Caco-2 (cell line): Measurements from ENCODE around the gene TMEM178A. TPM values are rescaled to one million over a fixed set of nuclear protein-coding genes. Genes with fewer than 3 reads are reported as not detected.

Experiments used
- BruUV-seq: library from RNA; stranded (reverse); fragments of 400-500 nt; replicated peaks from 2 replicates; lab custom pipeline; 2021; lab: Mats Ljungman, UMichigan
- CTCF ChIA-PET: fragments of 300-600 bp; sonication (Branson Sonifier 250); formaldehyde crosslinking; loops from one replicate; lab custom pipeline; 2022; ENCODE audit warnings: antibody characterized with exemption; lab: Charles Lee
- POLR2A ChIA-PET: fragments of 300-600 bp; sonication (Branson Sonifier 250); formaldehyde crosslinking; loops from one replicate; lab custom pipeline; 2022; ENCODE audit warnings: antibody characterized with exemption; lab: Charles Lee
- DNase-seq, 2 experiments: peaks; one replicate each; pipeline versions ENCODE4 v3.0.0 to v3.0.0-alpha.2; 2020 to 2022
- H3K27me3 ChIP-seq: replicated peaks from 2 replicates; pipeline ENCODE4 v1.6.0; 2011; ENCODE audit warnings: low read length; ENCODE audit not compliant: control insufficient read depth, insufficient read depth
- H3K36me3 ChIP-seq: 2 replicates; pipeline ENCODE4 v1.5.1; 2011; ENCODE audit warnings: low read length; ENCODE audit not compliant: control insufficient read depth, insufficient read depth
- H3K4me1 ChIP-seq: fragments of 250-450 bp; sonication (Bioruptor Pico); 2 replicates; pipeline ENCODE4 v1.5.1; 2020; ENCODE audit warnings: mild to moderate bottlenecking
- H3K4me3 ChIP-seq: 2 replicates; pipeline ENCODE4 v1.5.1; 2011; ENCODE audit warnings: low read depth, mild to moderate bottlenecking, control low read depth, low read length
- H3K9me3 ChIP-seq: fragments of 250-450 bp; sonication (Bioruptor Pico); 2 replicates; pipeline ENCODE4 v1.5.1; 2020; ENCODE audit warnings: mild to moderate bottlenecking, moderate library complexity
- H3K27ac Mint-ChIP-seq: one replicate; pipeline ENCODE4 v1.8.0; 2022; ENCODE audit warnings: mixed read lengths; ENCODE audit not compliant: unreplicated experiment
- H3K27me3 Mint-ChIP-seq: one replicate; pipeline ENCODE4 v1.8.0; 2022; ENCODE audit warnings: mixed read lengths; ENCODE audit not compliant: insufficient read depth, unreplicated experiment
- H3K36me3 Mint-ChIP-seq: one replicate; pipeline ENCODE4 v1.8.0; 2022; ENCODE audit warnings: mild to moderate bottlenecking, mixed read lengths; ENCODE audit not compliant: insufficient read depth, unreplicated experiment
- H3K4me1 Mint-ChIP-seq: one replicate; pipeline ENCODE4 v1.8.0; 2022; ENCODE audit warnings: low read depth, mixed read lengths; ENCODE audit not compliant: unreplicated experiment
- H3K4me3 Mint-ChIP-seq: one replicate; pipeline ENCODE4 v1.8.0; 2022; ENCODE audit warnings: mild to moderate bottlenecking, moderate library complexity, mixed read lengths; ENCODE audit not compliant: unreplicated experiment
- H3K9me3 Mint-ChIP-seq: one replicate; pipeline ENCODE4 v1.8.0; 2022; ENCODE audit warnings: mixed read lengths; ENCODE audit not compliant: unreplicated experiment
- CTCF ChIP-seq, 2 experiments: fragments of 200-600 bp in 1 of 2; IDR thresholded peaks; 1 replicate in 1 of 2; 2 replicates in 1 of 2; pipeline versions ENCODE4 v1.5.1 to v1.8.0; 2011 to 2022; ENCODE audit warnings: antibody characterized with exemption in 1 of 2, control low read depth in 1 of 2, inconsistent platforms in 1 of 2, low read depth in 1 of 2, low read length in 1 of 2, mild to moderate bottlenecking in 1 of 2, moderate library complexity in 1 of 2; ENCODE audit not compliant: insufficient read depth in 1 of 2, severe bottlenecking in 1 of 2, unreplicated experiment in 1 of 2
- intact Hi-C: fragments of 100-400 bp; cut with micrococcal nuclease; formaldehyde crosslinking; loops from one replicate; pipeline ENCODE4 v1.10.0; 2022; ENCODE audit not compliant: unreplicated experiment
- total RNA-seq: library from RNA; stranded (reverse); gene quantifications from 2 replicates; pipeline ENCODE4 v1.2.3, GENCODE V29; 2022

TMEM178A gene
- total RNA-seq, 1 experiment from 2014 or later: 0.29 TPM

GRCh38 chr2:39734445-39734844 is 68.7 kb downstream of the TMEM178A start:
- Histone ChIP-seq H3K27me3 (no peaks in the 10 kb centered on the region), H3K4me1 (peaks cover 3% of the 10 kb centered on the region; the same call in 1 of the 2 replicates), H3K4me3 (no peak overlapping the region), H3K36me3 (peaks cover 3% of the 10 kb centered on the region), H3K9me3 (no peaks in the 10 kb centered on the region)
- intact Hi-C loops: no loop called here
- no peaks in the 10 kb centered on the region for H3K27me3 Mint-ChIP-seq
- POLR2A ChIA-PET: no interaction called here
- CTCF ChIA-PET: no interaction called here
- H3K9me3 Mint-ChIP-seq: no peaks in the 10 kb centered on the region
- no peak for TF ChIP-seq CTCF (IDR thresholded peaks at IDR 0.05; ENCODE audit: insufficient read depth in 1 of 2, low read depth in 1 of 2, low read length in 1 of 2, severe bottlenecking in 1 of 2, unreplicated experiment in 1 of 2)
- BruUV-seq: no TSS peak
- H3K4me1 Mint-ChIP-seq: peaks cover 7% of the 10 kb centered on the region
- H3K4me3 Mint-ChIP-seq: no peak overlapping the region
- no peak overlapping the region for H3K27ac Mint-ChIP-seq
- DNase-seq: no peak
- H3K36me3 Mint-ChIP-seq: peaks cover 27% of the 10 kb centered on the region

GRCh38 chr2:39735648-39736047 is 69.9 kb downstream of the TMEM178A start:
- POLR2A ChIA-PET: no interaction called here
- Mint-ChIP-seq H3K9me3 (no peaks in the 10 kb centered on the region), H3K36me3 (peaks cover 27% of the 10 kb centered on the region), H3K4me3 (no peak overlapping the region), H3K4me1 (peaks cover 11% of the 10 kb centered on the region), H3K27ac (no peak overlapping the region), H3K27me3 (no peaks in the 10 kb centered on the region)
- peaks cover 3% of the 10 kb centered on the region for H3K36me3 ChIP-seq
- no peak for DNase-seq
- TF ChIP-seq CTCF (IDR thresholded peaks at IDR 0.05; ENCODE audit: insufficient read depth in 1 of 2, low read depth in 1 of 2, low read length in 1 of 2, severe bottlenecking in 1 of 2, unreplicated experiment in 1 of 2): no peak
- intact Hi-C loops: no loop called here
- H3K9me3 ChIP-seq: no peaks in the 10 kb centered on the region
- CTCF ChIA-PET: no interaction called here
- BruUV-seq: no TSS peak
- H3K27me3 ChIP-seq: no peaks in the 10 kb centered on the region
- H3K4me1 ChIP-seq: peaks cover 8% of the 10 kb centered on the region
- H3K4me3 ChIP-seq: no peak overlapping the region

GRCh38 chr2:39736640-39737039 is 70.9 kb downstream of the TMEM178A start:
- Histone ChIP-seq H3K9me3 (no peaks in the 10 kb centered on the region), H3K4me3 (no peak overlapping the region), H3K36me3 (peaks cover 3% of the 10 kb centered on the region), H3K27me3 (no peaks in the 10 kb centered on the region), H3K4me1 (peaks cover 8% of the 10 kb centered on the region)
- Mint-ChIP-seq H3K27me3 (no peaks in the 10 kb centered on the region), H3K36me3 (peaks cover 27% of the 10 kb centered on the region), H3K4me3 (no peak overlapping the region), H3K9me3 (no peaks in the 10 kb centered on the region), H3K4me1 (peaks cover 11% of the 10 kb centered on the region), H3K27ac (no peak overlapping the region)
- ChIA-PET POLR2A (no interaction called here), CTCF (no interaction called here)
- no peak for DNase-seq
- intact Hi-C loops: no loop called here
- no peak for TF ChIP-seq CTCF (IDR thresholded peaks at IDR 0.05; ENCODE audit: insufficient read depth in 1 of 2, low read depth in 1 of 2, low read length in 1 of 2, severe bottlenecking in 1 of 2, unreplicated experiment in 1 of 2)
- no TSS peak for BruUV-seq
